ENCODE results near the gene ZC3H7B. TPM values are rescaled to one million over a fixed set of nuclear protein-coding genes. Genes with fewer than 3 reads are reported as not detected.

ZC3H7B gene
- total RNA-seq, 4 donors from 2014 or later, result 39.0 to 65.2 (median 39.5) TPM

DNA sequence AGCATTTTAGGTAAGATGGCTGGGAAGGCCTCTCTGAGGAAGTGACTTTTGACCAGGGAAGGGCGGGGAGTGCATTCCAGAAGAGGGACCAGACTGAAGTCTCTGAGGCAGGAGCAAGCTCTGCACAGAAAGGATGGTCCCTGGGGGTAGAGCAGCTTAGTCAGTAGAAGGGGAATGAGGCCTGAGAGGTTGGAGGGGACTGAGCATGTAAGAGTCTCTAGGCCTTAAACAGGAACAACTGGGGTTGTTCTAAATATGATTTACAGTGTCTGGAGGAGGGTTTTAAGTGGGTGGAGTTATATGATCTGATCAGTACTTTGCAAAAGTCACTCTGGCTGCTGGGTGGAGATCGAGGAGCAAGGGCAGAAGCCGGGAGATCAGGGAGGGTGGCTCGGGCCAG, 48.8 kb downstream of the ZC3H7B start:
- Histone ChIP-seq H3K36me3 (peaks cover 0 to 100% of the 10 kb centered on the region in 2 donors), H3K27me3 (no peaks in the 10 kb centered on the region), H3K27ac (no peak overlapping the region), H3K9me3 (no peaks in the 10 kb centered on the region), H3K4me3 (no peak overlapping the region), H3K4me1 (peaks cover 0 to 4% (median 0%) of the 10 kb centered on the region in 3 donors)
- TF ChIP-seq POLR2A (IDR thresholded peaks at IDR 0.05) (no peak), POLR2AphosphoS5 (IDR thresholded peaks at IDR 0.05) (no peak), EP300 (IDR thresholded peaks at IDR 0.05) (no peak)
- TF ChIP-seq, protein P1, sequence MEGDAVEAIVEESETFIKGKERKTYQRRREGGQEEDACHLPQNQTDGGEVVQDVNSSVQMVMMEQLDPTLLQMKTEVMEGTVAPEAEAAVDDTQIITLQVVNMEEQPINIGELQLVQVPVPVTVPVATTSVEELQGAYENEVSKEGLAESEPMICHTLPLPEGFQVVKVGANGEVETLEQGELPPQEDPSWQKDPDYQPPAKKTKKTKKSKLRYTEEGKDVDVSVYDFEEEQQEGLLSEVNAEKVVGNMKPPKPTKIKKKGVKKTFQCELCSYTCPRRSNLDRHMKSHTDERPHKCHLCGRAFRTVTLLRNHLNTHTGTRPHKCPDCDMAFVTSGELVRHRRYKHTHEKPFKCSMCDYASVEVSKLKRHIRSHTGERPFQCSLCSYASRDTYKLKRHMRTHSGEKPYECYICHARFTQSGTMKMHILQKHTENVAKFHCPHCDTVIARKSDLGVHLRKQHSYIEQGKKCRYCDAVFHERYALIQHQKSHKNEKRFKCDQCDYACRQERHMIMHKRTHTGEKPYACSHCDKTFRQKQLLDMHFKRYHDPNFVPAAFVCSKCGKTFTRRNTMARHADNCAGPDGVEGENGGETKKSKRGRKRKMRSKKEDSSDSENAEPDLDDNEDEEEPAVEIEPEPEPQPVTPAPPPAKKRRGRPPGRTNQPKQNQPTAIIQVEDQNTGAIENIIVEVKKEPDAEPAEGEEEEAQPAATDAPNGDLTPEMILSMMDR (IDR thresholded peaks at IDR 0.05), result no peak
- no peak for ATAC-seq
- WGBS, 2 donors (ENCODE audit: low coverage in 1 of 2), result 79 to 90% methylated on average over 2 to 4 of the region's 4 CpGs

DNA sequence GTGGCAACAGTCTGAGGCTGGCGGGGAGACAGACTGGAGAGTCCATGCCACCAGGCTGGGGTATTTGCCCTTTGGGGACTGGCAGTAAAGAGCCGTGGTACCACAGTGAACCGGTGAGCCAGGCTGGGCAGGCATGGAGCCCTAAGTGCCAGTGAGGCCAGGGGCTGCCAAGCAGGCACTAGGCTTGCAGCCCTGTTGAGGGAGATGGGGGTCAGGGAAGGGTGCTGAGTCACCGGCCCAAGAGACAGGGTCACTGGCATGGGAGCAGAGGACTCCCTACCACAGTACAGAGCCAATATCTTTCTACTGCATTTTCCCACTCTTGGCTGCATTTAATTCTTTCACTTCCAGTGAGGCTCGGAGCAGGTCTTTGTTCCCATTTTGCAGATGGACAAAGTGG, 49.7 kb downstream of the ZC3H7B start:
- WGBS, 2 donors (ENCODE audit: low coverage in 1 of 2), result 67% methylated on average over 2 of the region's 5 CpGs; no CpG with 5 or more reads in 1 of the 2 donors
- TF ChIP-seq, protein P1 (IDR thresholded peaks at IDR 0.05), result no peak
- no peak for TF ChIP-seq EP300 (IDR thresholded peaks at IDR 0.05)
- H3K27me3 ChIP-seq, result no peaks in the 10 kb centered on the region
- H3K9me3 ChIP-seq, result no peaks in the 10 kb centered on the region
- peaks cover 0 to 4% (median 0%) of the 10 kb centered on the region in 3 donors for H3K4me1 ChIP-seq
- H3K27ac ChIP-seq, result no peak overlapping the region
- ATAC-seq, result no peak
- H3K36me3 ChIP-seq, result peaks cover 0 to 100% of the 10 kb centered on the region in 2 donors
- H3K4me3 ChIP-seq, result no peak overlapping the region

DNA sequence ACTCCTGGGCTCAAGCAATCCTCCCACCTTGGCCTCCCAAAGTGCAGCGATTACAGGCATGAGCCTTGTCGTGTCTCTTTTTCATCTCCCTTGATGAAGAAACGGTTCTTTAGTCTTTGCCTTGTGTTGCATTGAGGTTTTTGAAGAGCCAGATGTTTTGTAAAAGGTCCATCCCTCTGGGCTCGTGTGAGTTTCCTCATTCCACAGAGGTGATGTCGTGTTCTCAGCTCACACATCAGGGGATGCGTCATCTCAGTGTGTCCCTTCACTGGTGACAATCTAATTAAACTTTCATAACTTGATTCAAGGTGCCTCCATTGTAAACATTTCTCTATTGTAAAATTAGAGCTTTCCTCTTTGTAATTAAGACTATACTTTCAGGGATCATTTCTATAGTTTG, 50.7 kb downstream of the ZC3H7B start:
- peak overlapping the region in 1 of 4 donors; percentile 29 for H3K27ac ChIP-seq
- 41 to 59% methylated on average over 6 of the region's 6 CpGs for WGBS, 2 donors (ENCODE audit: low coverage in 1 of 2)

DNA sequence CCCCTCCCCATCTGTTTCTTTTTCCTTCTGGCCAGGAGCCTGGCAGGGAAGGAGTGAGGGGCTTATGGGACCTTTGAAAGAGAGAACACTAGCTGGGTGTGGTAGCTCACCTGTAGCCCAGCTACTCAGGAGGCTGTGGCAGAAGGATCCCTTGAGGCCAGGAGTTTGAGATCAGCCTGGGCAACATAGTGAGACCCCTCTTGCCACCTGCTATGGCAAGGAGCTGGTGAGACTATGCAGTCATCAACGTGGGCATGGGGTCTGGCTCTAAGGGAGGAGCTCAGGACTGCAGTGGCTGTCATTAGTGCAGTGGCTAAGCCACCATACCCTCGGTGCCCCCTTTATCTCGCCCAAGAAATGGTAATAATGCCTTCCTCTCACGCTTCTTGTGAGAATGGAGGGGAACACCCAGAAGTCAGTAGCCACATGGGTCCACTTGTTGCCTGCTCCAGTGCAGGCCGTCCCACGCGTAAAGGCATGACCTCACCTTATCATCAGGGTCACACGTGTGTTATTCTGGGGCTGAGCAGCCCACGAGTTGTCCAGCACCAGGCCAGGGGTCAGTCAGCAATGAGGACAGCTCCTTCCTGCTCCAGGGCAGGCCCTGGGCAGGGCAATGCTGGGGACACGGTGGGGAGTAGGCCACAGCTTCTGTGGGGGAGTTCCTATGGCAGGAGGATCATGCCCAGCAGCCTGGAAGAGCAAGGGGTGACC, 52.7 kb downstream of the ZC3H7B start:
- Histone ChIP-seq H3K4me1 (peaks cover 0 to 4% (median 0%) of the 10 kb centered on the region in 3 donors), H3K4me3 (no peak overlapping the region), H3K36me3 (peaks cover 0 to 100% of the 10 kb centered on the region in 2 donors), H3K27me3 (no peaks in the 10 kb centered on the region), H3K27ac (peak overlapping the region in 1 of 4 donors; percentile 17), H3K9me3 (no peaks in the 10 kb centered on the region)
- no peak for ATAC-seq
- whole genome bisulfite sequencing, 2 donors (ENCODE audit: low coverage in 1 of 2), result 83 to 87% methylated on average over 2 to 7 of the region's 10 CpGs
- TF ChIP-seq EP300 (IDR thresholded peaks at IDR 0.05), result no peak
- no peak for TF ChIP-seq POLR2AphosphoS5 (IDR thresholded peaks at IDR 0.05)
- no peak for TF ChIP-seq POLR2A (IDR thresholded peaks at IDR 0.05)
- TF ChIP-seq, protein P1 (IDR thresholded peaks at IDR 0.05), result no peak

More for the DNA sequence above, 50.7 kb downstream of the ZC3H7B start:
- Histone ChIP-seq H3K36me3 (peaks cover 0 to 100% of the 10 kb centered on the region in 2 donors), H3K27me3 (no peaks in the 10 kb centered on the region), H3K4me1 (peaks cover 0 to 4% (median 0%) of the 10 kb centered on the region in 3 donors), H3K4me3 (no peak overlapping the region), H3K9me3 (no peaks in the 10 kb centered on the region)
- peak; percentile 54 for ATAC-seq
- no peak for TF ChIP-seq EP300 (IDR thresholded peaks at IDR 0.05)
- no peak for TF ChIP-seq POLR2A (IDR thresholded peaks at IDR 0.05)
- TF ChIP-seq, protein P1 (IDR thresholded peaks at IDR 0.05), result no peak
- no peak for TF ChIP-seq POLR2AphosphoS5 (IDR thresholded peaks at IDR 0.05)

DNA sequence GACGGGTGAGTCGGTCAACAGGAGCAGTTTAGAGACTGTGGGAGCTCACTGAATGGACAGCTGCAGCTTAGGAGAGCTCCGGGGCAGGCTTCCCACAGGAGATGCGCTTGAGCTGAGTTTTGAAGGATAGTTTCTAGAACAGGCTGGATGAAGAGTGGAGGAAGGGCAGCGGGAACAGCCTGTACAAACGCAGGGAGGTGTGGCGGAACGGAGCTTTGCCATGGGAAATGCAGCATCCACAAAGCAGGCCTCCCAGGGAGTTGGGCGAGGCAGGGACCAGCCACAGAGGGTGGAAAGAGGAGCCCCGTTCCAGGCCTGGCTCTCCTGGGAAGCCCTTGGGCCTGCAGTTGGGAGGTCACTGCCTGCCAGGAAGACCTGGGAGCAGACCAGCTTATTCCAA, 53.7 kb downstream of the ZC3H7B start:
- Histone ChIP-seq H3K36me3 (peaks cover 0 to 96% of the 10 kb centered on the region in 2 donors), H3K9me3 (no peaks in the 10 kb centered on the region), H3K27me3 (no peaks in the 10 kb centered on the region), H3K27ac (no peak overlapping the region), H3K4me1 (peaks cover 0 to 3% (median 0%) of the 10 kb centered on the region in 3 donors), H3K4me3 (no peak overlapping the region)
- TF ChIP-seq, protein P1 (IDR thresholded peaks at IDR 0.05), result no peak
- no peak for TF ChIP-seq POLR2AphosphoS5 (IDR thresholded peaks at IDR 0.05)
- TF ChIP-seq POLR2A (IDR thresholded peaks at IDR 0.05), result no peak
- TF ChIP-seq EP300 (IDR thresholded peaks at IDR 0.05), result no peak
- no peak for ATAC-seq
- WGBS, 2 donors (ENCODE audit: low coverage in 1 of 2), result 60 to 79% methylated on average over 1 to 8 of the region's 10 CpGs
